Skin epidermis (tissue), 12 donors: ENCODE data around the gene PPP2R1B.

Experiments used
- H3K27ac ChIP-seq, 21 experiments: fragments of 200-600 bp; sonication (generic) in 11 of 21; one replicate each; pipeline ENCODE4 v1.5.0; 2020; ENCODE audit warnings: mild to moderate bottlenecking in 3 of 21, inconsistent platforms in 2 of 21, moderate library complexity in 2 of 21
- H3K4me3 ChIP-seq, 7 experiments: fragments of 200-600 bp; sonication (generic) in 2 of 7; one replicate each; pipeline ENCODE4 v1.5.0; 2020; ENCODE audit warnings: inconsistent platforms in 2 of 7, mild to moderate bottlenecking in 2 of 7, moderate library complexity in 1 of 7

PPP2R1B gene

GRCh38 chr11:111703576-111703975 is 62.6 kb downstream of the PPP2R1B start:
- no peak overlapping the region for H3K27ac ChIP-seq

GRCh38 chr11:111702623-111703022 is 63.6 kb downstream of the PPP2R1B start:
- Histone ChIP-seq H3K4me3 (no peak overlapping the region), H3K27ac (no peak overlapping the region)

More at GRCh38 chr11:111703576-111703975, 62.6 kb downstream of the PPP2R1B start:
- H3K4me3 ChIP-seq, result no peak overlapping the region

GRCh38 chr11:111700162-111700561 is 66.0 kb downstream of the PPP2R1B start:
- Histone ChIP-seq H3K27ac (no peak overlapping the region), H3K4me3 (no peak overlapping the region)

GRCh38 chr11:111699579-111700156 is 66.5 kb downstream of the PPP2R1B start:
- Histone ChIP-seq H3K27ac (no peak overlapping the region), H3K4me3 (no peak overlapping the region)

GRCh38 chr11:111698852-111699559 is 67.2 kb downstream of the PPP2R1B start:
- Histone ChIP-seq H3K27ac (no peak overlapping the region), H3K4me3 (no peak overlapping the region)

- Histone ChIP-seq H3K27ac (no peak overlapping the region), H3K4me3 (no peak overlapping the region)
These were observed 68.2 kb downstream of the PPP2R1B start for GRCh38 chr11:111697933-111698371.

- no peak overlapping the region for H3K27ac ChIP-seq
- H3K4me3 ChIP-seq, result no peak overlapping the region
These were observed 69.6 kb downstream of the PPP2R1B start for GRCh38 chr11:111696556-111696955.

GRCh38 chr11:111694851-111695250 is 71.3 kb downstream of the PPP2R1B start:
- Histone ChIP-seq H3K4me3 (no peak overlapping the region), H3K27ac (no peak overlapping the region)

GRCh38 chr11:111693224-111693937 is 72.8 kb downstream of the PPP2R1B start:
- Histone ChIP-seq H3K4me3 (no peak overlapping the region), H3K27ac (peak overlapping the region in 2 of 21 experiments; percentile 3 to 12)

- Histone ChIP-seq H3K4me3 (no peak overlapping the region), H3K27ac (no peak overlapping the region)
These were observed 74.4 kb downstream of the PPP2R1B start for GRCh38 chr11:111691741-111692140.

- H3K4me3 ChIP-seq, result no peak overlapping the region
- H3K27ac ChIP-seq, result no peak overlapping the region
These were observed 75.0 kb downstream of the PPP2R1B start for GRCh38 chr11:111691176-111691575.

GRCh38 chr11:111688013-111688412 is 78.2 kb downstream of the PPP2R1B start:
- H3K27ac ChIP-seq, result no peak overlapping the region
- no peak overlapping the region for H3K4me3 ChIP-seq

GRCh38 chr11:111684251-111684650 is 81.9 kb downstream of the PPP2R1B start:
- no peak overlapping the region for H3K4me3 ChIP-seq

GRCh38 chr11:111683806-111684205 is 82.4 kb downstream of the PPP2R1B start:
- H3K4me3 ChIP-seq, result no peak overlapping the region
- no peak overlapping the region for H3K27ac ChIP-seq

More at GRCh38 chr11:111684251-111684650, 81.9 kb downstream of the PPP2R1B start:
- H3K27ac ChIP-seq, result no peak overlapping the region

GRCh38 chr11:111680486-111681175 is 85.6 kb downstream of the PPP2R1B start:
- Histone ChIP-seq H3K4me3 (no peak overlapping the region), H3K27ac (no peak overlapping the region)
